Activated T-helper 1 cell treated with Interleukin-2 at 50 U/mL for 16 hours (primary cell): ENCODE results near the gene CTSZ.
"Not testable (repeated sequence)": the region's sequence is repeated elsewhere in the genome, so short reads cannot be mapped to it uniquely, and the experiment has no call there.

Experiments
- DNase-seq: peaks from one replicate; pipeline ENCODE4 v3.0.0-alpha.2; 2020; ENCODE audit warnings: low read depth

The CTSZ gene

GRCh38 chr20:58978351-58979190 lies 28.5 kb downstream of the CTSZ start:
- DNase-seq = no peak

DNA sequence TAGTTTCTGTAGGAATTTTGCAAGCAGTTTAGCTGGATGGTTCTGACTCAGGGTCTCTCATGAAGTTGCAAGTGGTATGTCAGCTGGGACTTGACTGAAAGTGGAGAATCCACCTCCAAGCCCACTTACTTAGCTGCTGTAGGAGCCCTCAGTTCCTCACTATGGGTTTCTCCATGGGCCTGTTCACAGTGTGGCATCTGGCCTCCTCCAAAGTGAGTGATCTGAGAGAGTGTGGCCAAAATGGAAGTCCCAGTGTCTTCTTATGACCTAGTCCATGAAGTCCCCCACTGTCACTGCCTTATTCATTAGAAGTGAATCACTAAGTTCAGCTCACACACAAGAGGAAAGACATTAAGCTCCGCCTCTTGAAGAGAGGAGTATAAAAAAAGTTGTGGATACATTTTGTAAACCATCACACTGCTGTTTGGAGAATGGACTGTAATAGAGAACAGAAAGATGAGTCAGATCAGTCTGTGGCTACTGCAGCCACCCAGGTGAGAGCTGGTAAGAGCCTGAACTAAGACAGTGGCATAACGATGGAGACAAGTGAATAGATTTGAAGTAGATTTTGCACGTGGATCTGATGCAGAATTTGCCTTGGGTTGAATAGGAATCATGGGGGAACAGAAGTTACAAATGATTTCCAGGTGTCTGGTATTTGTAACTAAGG lies 30.9 kb downstream of the CTSZ start:
- no peak for DNase-seq

GRCh38 chr20:58975353-58975752 lies 31.7 kb downstream of the CTSZ start:
- DNase-seq = no peak

GRCh38 chr20:58973866-58974265 lies 33.2 kb downstream of the CTSZ start:
- no peak for DNase-seq

DNA sequence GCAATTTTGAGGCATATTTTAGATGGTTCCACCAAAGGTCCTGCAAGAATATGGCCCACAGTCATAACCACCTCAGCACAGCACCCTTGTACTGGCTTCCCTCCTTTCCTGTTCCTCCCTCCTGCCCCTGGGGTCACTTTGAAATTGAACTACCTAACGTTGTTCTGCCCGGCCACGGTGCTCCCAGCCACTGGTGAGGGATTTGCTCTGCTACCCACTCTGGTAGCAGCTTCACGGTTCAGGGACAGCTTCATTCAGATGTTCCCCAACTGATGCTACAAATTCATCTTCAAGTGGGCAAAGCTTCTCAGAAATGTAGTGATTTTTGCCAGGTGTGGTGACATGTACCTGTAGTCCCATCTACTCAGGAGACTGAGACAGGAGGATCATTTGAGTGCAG lies 33.9 kb downstream of the CTSZ start:
- no peak for DNase-seq

- no peak for DNase-seq
Measured at GRCh38 chr20:58971429-58971828, 35.6 kb downstream of the CTSZ start.

DNA sequence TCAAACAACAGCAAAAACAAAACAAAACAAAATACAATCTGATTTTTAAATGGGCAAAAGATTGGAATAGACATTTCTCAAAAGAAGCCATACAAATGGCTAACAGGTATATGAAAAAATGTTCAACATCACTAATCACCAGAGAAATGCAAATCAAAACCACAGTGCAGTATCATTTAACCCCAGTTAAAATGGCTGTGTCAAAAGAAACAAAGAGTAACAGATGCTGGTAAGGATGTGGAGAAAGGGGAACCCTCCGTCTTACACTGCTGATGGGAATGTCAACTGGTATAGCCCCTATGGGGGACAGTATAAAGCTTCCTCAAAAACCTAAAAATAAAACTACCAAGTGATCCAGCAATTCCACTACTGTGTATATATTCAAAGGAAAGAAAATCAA lies 36.9 kb downstream of the CTSZ start:
- no peak for DNase-seq

- no peak for DNase-seq
Measured at GRCh38 chr20:58969439-58969838, 37.6 kb downstream of the CTSZ start.

GRCh38 chr20:58967652-58968429 lies 39.2 kb downstream of the CTSZ start:
- DNase-seq = no peak

- DNase-seq = no peak
Measured at GRCh38 chr20:58965270-58966064, 41.6 kb downstream of the CTSZ start.

GRCh38 chr20:58963922-58964321 lies 43.1 kb downstream of the CTSZ start:
- DNase-seq = not testable (repeated sequence)

DNA sequence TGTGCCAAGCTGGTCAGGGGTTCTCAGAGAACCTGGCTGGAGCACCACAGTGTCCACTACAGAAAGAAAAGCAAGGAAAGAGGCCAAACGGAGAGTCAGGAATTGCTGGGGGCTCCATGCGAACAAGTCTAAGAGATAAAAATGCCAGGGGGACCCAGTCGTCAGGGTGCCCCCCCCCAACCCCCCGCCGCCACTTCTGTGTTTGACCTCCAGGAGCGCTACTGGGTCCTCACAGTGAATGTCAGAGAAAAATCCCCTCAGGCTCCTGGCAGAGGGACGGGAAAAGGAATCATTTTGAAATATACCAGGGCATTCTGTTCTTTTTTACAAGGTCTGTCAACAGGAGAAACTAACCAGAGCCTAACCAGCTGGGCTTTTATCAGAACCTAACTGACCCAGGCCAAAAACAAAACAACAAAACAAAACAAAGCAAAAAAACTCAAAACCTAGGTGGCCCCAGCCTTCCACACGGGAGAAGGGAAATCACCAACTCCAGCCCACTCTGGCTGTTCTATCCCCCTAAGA lies 43.9 kb downstream of the CTSZ start:
- DNase-seq = no peak

DNA sequence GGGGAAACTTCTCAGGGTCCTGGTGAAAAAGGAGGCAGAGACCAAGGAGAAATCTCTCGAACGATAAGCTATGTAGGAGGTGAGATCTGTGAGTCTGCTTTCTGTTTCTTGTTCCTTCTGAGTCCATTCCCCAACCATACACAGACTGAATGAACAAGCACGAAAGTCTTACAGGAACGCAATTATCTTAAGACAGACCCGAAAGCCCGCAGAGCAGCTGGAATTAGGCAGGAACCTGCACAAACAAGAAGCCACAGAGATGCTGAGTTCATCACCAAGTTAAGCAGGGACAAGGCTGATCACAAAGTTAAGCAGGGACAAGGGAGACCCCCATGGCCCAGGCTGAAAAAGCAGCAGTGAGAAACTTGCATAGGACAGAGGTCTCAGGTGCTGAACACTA lies 47.4 kb downstream of the CTSZ start:
- no peak for DNase-seq

GRCh38 chr20:58956078-58956477 lies 51.0 kb downstream of the CTSZ start:
- DNase-seq = no peak

DNA sequence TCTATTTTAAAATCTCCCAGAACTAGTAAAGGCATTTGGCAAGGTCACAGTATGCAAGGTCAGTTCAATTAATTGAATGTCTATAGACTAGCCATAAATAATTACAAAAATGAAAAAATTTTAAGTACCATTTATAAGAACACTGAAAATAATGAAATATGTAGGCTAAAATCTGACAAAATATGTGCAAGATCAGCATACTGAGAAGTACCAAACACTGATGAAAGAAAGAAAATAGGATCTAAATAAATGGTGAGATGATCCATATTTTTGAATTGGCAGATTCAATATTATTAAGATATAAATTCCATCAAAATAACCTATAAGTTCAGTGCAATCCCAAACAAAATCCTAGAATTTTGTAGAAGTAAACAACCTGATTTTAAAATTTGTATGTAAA lies 54.0 kb downstream of the CTSZ start:
- DNase-seq = no peak

GRCh38 chr20:58950603-58951002 lies 56.5 kb downstream of the CTSZ start:
- DNase-seq = no peak

DNA sequence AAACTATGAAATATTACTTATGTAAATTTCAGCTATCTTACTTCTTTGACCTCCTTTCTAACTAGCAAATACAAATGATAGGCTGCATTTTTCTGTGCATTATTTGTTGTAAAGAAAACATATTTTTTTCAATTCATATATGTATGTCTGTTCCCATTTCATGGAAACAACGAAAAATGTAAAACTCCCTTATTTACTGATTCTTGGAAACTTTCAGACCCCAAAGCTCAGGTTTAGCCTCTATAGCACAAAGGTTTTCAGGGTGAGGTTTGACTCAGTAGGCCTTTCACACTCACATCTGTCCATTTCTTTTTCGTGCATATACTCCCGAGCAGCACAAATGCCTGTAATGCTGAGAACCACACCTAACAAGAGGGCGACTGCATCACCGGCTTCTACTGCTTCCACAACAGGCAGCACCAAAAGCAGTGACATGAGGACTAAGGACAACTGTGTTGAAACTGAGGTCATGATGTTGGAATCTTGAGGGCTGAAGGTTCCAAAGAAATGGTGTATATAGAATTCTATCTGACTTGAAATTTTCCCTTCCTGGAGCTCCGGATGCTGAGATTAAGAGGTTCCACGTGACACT lies 59.2 kb downstream of the CTSZ start:
- not testable (repeated sequence) for DNase-seq

GRCh38 chr20:58945965-58946631 lies 61.0 kb downstream of the CTSZ start:
- DNase-seq = no peak
